Measurements from ENCODE around the gene INAVA.
"Not testable (repeated sequence)": the region's sequence is repeated elsewhere in the genome, so short reads cannot be mapped to it uniquely, and the experiment has no call there.

Gene INAVA

DNA sequence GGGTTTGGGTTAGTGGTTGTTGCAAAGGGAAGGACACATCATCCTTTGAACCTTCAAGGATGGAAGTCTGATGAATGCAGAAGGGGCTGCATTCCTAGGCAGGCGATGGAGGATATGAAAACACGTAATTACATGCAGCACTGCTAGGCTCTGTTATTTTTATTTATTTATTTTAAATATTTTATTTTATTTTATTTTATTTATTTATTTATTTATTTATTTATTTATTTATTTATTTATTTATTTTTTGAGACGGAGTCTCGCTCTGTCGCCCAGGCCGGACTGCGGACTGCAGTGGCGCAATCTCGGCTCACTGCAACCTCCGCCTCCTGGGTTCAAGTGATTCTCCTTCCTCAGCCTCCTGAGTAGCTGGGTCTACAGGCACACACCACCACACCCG, 69.2 kb downstream of the INAVA start:
- DNase-seq (ENCODE audit: low spot score): not testable (repeated sequence)

All from GM03348 (cell line).